Upper lobe of left lung (tissue), 4 donors: ENCODE measurements around the gene MXI1.

Experiments
- POLR2A ChIP-seq, 4 donors: fragments of 450-650 bp; IDR thresholded peaks; one replicate each; pipeline ENCODE4 v1.5.1; 2016 to 2017; ENCODE audit warnings: antibody characterized with exemption in 4 of 4, mild to moderate bottlenecking in 2 of 4
- POLR2AphosphoS5 ChIP-seq, 2 donors: sonication (generic); formaldehyde crosslinking; IDR thresholded peaks; one replicate each; pipeline ENCODE4 v1.5.1; 2017; ENCODE audit warnings: antibody characterized with exemption in 2 of 2
- TF ChIP-seq, protein P1 (sequence below), 6 experiments: fragments of 450-650 bp in 4 of 6; fragments of 200-600 bp in 2 of 6; sonication (generic) in 2 of 6; IDR thresholded peaks; one replicate each; pipeline ENCODE4 v1.5.1; 2016 to 2019; ENCODE audit warnings: antibody characterized with exemption in 6 of 6

DNA sequence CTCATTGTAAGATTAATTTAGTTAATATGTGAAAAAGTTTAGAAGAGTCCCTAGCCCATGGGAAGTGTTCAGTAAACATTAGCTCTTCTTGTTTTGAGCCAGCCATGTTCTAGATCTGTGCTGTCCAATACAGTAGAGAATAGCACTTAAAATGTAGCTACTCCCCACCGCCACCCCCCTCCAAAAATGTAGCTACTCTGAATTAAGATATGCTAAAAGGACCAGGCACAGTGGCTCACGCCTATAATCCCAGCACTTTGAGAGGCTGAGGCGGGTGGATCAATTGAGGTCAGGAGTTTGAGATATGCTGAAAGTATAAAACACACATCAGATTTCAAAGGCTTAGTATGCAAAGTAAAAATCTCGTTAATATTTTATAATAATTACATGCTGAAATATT lies 47.3 kb upstream of the MXI1 start:
- TF ChIP-seq, protein P1, sequence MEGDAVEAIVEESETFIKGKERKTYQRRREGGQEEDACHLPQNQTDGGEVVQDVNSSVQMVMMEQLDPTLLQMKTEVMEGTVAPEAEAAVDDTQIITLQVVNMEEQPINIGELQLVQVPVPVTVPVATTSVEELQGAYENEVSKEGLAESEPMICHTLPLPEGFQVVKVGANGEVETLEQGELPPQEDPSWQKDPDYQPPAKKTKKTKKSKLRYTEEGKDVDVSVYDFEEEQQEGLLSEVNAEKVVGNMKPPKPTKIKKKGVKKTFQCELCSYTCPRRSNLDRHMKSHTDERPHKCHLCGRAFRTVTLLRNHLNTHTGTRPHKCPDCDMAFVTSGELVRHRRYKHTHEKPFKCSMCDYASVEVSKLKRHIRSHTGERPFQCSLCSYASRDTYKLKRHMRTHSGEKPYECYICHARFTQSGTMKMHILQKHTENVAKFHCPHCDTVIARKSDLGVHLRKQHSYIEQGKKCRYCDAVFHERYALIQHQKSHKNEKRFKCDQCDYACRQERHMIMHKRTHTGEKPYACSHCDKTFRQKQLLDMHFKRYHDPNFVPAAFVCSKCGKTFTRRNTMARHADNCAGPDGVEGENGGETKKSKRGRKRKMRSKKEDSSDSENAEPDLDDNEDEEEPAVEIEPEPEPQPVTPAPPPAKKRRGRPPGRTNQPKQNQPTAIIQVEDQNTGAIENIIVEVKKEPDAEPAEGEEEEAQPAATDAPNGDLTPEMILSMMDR (IDR thresholded peaks at IDR 0.05): no peak
- TF ChIP-seq POLR2A (IDR thresholded peaks at IDR 0.05) (no peak), POLR2AphosphoS5 (IDR thresholded peaks at IDR 0.05) (no peak)
